ENCODE results near the gene KBTBD3.

The KBTBD3 gene

DNA sequence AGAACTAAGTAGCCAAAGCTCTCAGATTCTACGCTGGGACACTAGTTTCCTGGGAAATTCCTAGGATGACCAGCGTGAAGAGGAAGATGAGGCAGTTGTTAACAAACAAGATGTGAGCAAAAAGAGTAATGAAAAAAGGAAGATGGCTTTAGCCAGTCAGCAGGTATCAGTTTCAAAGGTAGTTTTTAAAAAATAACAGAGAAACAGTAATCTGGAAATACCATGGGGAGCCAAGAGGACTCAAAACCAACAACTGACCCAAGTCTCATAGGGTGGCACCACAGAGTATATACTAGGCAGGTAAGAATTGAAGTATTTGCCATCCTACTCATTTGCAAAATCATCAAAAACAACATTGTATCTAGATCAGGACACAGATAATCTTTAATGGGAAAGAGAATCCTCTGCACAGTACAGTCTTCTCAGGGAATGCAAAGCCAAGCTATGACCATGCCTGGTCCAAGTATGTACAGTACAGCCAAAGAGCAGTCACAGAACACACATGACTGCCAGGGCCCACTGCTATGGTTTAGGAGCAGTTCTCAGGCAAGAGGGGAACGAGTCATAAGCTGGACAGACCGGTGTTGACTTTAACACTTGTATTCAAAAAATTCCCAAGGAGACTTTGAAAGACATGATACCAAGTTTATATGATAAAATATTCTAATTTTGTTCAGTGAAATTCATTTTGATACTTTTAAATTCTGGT lies 75.7 kb downstream of the KBTBD3 start:
- no peak for DNase-seq (ENCODE audit: low read depth)
